Colon (tissue), 2 donors: Measurements from ENCODE around the gene ABCC8.

ENCODE experiments used
- FAIRE-seq: peaks from 2 replicates; lab custom pipeline; 2012; peaks lifted over from hg19 to GRCh38; lab: Jason Lieb, UNC
- donor health status: control.
- donor health status: control.

ABCC8 gene

DNA sequence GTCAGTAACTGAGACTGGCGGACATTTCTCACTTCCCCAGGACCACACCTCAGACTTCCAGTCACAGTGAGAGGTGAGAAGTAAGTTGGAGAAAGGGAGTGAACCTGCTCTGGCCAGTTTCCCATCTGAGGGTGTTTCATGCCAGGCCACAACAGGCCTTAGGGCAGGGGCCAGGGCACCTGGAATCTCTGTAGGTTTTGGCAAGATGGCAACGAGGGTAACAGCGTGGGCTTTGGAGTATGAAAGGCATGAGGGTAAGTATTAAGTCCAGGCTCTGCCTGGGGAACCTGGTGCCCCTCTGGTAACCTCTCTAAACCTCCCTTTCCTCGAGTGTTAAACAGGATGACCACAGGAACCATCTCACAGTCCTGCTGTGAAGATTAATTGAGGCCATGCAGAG, 28.5 kb upstream of the ABCC8 start:
- no peak for FAIRE-seq

DNA sequence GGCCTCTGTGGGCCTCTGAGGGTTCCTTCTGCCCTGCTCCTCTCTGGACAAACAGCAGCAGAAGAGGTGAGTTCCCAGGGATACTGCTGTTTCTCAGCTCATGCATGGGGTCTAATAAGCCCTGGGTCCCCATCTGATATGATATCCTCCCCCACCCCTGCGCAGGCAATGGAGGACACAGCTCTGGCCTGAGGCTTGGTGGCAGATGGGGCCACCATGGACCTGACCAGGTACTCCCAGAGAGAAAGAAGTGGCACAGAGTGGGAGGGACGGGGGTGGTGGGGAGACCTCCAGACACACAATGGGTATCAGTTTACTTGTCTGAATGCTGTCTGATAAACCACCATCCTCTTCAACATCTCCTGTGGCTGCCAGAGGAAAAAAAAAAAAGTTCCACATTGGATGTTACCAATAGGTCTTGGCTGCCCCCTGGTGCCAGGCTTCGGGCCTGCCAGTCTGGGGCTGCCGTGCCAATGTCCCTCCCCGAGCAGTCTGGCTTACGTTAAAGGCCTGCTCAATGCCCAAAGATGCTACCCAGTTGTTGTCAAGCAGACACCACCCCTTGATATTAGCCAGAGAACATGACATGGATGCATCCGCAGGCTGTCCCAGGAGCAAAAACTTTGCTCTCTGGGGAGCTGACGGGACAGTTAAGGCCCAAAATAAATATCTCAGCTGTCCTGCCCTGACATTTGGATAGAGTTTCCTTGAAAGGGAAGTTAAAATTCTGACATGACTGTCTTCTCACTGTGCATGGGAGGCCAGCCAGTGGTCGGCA, 27.9 kb upstream of the ABCC8 start:
- FAIRE-seq = no peak

DNA sequence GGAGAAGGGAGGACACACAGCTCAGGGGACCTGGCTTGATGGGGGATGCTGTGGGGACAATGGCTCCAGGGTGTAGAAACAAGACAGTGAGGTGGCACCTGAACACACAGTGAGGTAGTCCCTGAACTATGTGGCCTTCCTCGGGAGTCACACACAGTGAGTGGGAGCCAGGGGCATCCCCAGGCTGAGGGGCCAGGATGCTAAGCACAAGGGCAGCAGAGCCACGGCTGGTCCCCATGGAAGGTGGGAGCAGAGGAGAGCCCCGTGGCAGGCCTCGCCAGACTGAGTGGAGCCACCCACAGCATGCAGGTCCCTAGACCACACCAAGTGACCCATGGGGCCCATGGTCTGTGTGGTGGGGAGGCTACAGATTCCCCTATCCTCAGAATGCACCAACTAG, 26.0 kb upstream of the ABCC8 start:
- no peak for FAIRE-seq

DNA sequence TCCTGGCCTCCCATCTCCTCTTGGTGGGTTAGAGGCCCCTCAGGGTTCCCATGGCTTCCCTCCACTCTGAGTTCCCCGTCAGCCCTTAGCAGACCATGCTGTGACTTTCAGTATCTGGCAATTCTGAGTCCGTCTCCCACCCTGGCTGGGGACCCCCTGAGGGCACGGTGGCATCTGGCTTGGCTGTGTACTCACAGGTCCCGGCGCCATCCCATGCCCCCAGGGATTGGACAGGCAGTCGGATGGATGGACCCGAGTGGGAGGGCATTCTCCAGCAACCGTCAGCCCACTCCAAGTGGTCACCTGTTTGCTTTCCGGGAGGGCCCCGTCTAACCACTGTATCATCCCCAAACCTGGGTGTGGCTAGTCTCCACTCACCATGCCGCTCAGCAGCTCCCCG, 24.0 kb upstream of the ABCC8 start:
- FAIRE-seq = no peak

DNA sequence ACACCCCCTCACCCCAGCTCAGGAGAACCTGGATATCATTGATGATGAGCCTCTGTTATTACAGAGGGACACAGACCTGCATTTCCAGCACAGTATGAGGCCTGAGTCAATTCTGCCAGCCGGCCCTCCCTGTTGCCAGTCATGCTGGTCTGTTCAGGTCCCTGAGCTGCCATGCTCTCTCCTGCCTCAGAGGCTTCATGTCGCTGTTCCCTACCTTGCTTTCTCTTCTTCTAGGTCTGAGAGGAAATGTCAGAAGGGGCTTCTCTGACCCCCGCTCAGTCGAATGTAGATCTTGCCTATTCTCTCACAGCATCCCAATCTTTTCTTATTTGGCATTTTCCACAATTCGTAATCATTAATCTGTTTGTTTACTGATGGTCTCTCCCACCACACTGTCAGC, 21.8 kb upstream of the ABCC8 start:
- FAIRE-seq = no peak

DNA sequence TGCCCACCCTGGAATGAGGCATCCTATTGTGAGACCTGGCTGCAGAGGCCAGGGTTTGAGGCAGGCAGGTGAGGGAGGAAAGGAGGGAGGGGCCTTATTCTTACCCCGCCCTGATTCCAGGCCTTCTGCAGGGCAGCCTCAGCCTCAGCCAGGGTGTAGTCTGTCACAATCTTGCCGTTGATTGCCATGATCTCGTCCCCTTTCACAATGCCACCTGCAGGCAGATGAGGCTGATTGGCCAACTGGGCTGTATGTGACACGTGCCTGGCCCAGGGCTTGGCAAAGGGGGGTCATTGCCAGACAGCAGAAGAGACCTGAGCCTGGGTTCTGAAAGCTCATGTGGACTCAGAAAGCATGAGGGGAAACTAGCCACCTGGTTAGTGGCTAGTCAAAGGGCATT, 21.4 kb upstream of the ABCC8 start:
- FAIRE-seq = no peak

DNA sequence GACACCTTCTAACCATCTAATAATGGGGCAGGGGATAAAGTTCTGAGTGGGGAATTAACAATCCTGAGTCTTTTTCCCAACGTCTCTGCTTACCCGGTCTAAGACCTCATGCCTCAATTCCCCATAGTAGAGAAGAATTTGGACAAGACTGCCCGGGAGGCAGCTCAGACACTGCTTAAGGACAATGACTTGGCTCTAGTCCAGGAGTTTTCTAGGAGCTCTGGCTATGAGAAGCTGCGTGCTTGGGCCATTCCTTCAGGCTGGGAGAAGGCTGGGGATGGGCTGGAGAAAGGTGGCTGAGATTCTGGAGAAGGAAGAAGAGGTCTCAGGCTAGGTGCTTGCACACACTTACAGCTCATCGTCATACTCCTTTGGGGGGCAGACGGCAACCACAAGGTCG, 19.8 kb upstream of the ABCC8 start:
- FAIRE-seq = no peak

DNA sequence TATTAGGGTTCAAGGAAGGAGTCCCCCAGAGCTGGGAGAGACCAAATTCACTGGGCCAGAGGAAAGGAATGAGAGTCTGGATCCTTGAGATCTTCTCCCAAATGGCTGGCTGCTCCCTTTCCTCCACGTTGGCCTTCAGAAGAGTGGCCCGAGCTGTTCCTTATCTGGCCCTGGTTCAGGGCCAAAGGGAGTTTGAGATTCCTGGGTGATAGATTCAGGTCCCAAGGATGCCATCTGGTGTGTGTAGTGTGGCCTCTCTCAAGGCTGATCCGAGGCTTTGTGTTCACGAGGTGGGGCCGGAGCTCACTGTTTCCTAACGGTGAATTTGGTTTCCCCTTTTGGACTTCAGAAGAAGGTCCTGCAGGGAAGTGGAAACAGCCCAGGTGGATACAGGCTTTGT, 17.4 kb upstream of the ABCC8 start:
- FAIRE-seq = no peak

DNA sequence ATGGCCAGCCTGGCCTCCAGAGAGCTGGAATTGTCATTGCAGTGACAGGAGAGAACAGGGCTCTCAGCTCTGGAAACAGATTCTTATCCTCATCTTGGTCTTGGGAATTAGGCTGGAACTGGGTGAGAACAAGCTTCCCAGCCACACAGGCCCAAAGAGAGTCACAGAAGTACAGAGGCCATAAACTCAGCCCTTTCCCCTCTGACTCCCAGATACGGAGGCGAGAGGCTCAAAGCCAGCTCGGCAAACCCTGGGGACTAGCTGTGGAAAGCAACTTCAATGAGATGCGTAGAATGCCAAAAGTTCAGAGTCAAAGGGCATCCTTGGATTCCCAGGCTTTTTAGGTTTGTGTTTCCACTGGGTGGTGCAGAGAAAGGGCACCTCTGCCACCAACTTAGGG, 14.3 kb upstream of the ABCC8 start:
- FAIRE-seq = no peak

DNA sequence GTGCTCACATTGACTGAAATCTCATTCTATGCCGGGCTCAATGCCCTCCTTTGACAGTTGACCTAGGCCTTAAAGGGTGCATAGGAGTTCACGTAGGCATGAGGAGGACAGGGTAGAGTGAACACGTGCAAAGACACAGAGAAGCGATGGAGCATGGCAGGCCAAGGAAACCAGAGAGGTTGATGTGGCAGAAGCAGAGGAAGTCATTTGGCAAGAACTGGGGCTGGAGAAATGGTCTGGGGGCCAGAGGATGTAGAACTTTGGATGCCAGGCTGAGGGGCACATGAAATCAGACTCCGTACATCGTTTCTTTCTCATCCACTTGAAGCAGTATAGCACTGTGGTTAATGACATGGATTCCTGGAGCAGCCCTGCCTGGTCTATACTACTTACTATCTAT, 13.6 kb upstream of the ABCC8 start:
- no peak for FAIRE-seq

DNA sequence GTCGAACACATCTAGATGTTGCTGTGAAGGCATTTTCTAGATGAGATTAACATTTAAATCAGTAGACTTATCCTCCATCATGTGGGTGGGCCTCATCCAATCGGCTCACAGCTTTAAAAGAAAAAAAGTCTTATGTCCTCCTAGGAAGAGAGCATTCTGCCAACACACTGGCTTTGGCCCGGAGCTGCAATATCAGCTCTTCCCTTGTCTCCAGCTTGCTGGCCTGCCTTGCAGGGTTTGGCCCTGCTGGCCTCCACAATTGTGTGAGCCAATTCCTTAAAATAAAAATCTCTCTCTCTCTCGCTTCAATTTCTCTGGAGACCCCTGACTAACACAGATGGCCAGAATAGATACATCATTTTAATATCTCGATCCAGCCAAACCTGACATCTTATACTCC, 13.1 kb upstream of the ABCC8 start:
- FAIRE-seq = no peak

DNA sequence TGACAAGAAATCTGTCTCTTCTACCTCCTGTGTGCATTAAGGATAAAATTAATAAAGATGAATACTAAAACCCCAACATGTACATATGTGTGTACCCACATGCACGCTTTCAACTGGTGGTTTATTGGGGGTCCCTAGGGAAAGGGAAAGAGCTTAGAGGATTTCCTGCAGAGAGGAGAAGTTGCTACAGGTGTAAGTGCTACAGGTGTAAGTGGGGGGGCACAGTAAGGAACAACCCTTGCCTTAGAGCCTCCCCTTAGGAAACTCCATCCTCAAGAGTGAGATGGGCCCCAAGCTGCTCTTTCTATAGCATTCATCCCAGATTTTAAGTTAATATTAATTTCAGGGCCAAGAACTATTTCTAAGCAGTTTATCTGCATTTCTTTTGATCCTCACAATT, 11.9 kb upstream of the ABCC8 start:
- no peak for FAIRE-seq

DNA sequence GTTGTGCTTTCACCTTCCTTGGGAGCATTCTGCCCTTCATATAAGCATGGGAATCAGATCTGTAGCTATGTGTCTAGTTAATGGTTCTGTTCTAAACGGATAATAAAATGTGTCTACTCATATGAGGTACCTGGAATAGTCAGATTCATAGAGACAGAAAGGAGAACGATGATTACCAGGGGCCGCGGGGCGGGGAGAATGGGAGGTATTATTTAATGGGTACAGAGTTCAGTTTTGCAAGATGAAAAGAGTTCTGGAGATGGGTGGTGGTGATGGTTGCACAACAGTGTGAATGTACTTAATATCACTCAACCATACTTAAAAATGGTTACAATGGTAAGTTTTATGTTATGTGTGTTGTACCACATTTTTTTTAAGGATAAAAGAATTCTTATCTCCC, 10.0 kb upstream of the ABCC8 start:
- FAIRE-seq = no peak

DNA sequence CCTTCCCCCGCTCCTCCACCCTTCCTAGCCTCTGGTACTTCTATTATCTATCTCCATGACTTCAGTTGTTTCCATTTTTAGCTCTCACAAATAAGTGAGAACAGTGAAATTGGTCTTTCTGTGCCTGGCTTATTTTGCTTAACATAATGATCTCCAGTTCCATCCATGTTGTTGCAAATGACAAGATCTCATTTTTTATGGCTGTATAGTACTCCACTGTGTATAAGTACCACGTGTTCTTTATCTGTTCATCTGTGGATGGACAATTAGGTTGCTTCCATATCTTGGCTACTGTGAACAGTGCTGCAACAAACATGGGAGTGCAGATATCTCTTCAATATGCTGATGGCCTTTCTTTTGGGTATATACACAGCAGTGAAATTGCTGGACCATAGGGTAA, 6.9 kb upstream of the ABCC8 start:
- no peak for FAIRE-seq

DNA sequence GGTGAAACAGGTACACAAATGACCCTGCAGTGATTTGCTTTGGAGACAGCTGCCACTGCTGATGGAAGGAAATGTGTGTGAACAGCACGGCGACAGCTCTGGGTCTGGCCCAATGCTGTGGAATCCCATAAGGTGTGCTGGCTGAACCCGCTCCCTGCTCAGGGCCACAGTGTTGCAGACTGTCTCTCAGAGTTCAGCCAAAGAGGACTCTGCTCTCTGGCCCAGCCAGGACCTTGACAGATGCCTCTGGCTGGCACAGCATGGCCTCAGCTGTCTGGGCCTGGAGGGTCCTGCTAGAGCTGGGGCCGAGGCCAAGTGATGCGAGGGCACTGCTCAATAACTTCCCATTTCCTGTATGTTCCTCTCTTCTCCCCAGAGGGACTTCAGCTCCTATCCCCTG, 5.3 kb upstream of the ABCC8 start:
- FAIRE-seq = no peak

DNA sequence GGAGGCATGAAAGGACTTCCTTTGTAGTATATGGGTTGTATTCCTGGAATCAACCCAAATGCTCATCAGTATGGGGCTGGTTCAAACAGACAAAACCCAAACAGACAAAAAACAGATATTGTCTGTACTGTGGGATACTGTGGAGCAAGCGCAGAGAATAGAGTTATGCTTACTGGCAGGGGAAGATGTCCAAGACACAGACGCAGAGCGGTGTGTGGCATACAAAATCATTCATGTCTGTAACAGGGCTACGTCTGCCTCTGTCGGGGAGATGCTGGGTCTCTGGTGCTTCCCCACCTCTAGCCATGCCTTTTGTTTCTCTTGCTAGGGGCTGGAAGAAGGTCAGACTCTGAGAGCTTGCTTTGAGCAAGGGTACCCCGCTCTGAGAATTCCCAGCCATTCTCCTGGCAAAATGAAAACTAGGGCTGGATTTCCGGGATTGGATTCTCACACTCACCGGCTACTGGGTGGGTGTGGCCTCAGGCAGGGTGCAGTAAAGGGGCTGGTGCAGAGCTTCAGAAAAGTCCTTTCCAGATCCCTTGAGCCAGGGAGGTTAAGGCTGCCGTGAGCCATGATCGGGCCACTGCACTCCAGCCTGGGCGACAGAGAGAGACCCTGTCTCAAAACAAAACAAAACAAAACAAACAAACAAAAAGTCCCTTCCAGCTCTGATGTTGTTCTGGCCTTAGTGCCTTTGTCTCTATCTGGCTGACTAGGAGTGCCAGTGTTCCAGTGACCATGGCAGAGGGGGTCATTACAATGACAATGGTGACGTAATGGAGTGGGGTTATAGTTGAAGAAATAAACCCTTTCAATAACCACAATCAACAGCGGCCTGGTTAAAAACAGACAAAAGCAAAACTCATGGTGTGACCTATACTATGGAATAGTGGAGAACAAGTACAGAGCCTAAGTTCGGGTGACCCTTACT, 2.9 kb upstream of the ABCC8 start:
- FAIRE-seq = no peak

DNA sequence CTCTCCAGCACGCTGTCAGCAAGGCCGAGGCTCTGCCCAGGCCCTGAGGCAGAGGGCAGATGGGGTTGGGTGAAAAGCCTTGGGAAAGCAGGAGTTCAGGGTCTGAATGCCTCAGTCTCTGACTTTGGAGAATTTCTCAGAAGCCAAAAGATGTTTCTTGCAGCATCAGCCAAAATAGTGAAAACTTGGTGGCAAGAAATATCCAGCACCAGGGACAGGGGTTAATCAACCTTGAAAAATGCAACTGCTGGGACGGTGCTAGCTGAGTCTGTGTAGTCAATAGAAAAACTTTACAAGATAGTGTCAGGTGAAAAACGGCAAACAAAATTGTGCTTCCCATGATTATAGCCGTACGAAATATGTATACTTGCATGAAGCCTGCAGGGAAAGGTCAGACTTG, 1.4 kb upstream of the ABCC8 start:
- no peak for FAIRE-seq

DNA sequence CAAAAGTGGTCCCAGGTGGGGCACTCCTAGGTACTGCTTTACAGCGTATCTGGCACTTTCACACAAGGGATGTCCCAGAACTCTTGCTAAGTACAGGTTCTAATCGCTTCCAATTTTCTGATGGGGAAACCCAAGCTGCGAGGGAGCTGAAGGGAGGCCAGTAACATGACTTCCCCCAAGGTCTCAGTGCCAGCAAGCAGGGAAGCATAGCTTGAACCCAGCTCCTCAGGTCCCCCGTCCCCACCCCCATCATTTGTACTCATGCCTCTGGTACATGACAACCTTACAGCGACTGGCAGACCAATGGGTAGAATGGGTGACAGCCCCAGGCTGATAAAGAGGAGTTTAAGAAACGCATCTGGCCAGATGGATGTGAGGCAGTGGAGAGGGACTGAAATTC, 716 bp upstream of the ABCC8 start:
- no peak for FAIRE-seq

DNA sequence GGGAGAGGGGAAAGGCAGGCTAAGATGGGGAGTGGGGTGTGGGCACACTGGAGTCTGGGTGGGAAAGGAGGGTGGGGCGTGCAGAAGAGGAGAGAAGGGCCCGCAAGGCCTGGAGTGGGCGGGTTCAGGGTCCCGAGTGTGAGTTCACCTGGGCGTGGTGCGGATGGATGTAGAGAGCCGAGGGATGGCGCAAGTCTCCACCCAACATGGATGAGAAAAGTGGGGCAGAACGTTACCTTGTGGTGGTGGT, 364 bp upstream of the ABCC8 start:
- FAIRE-seq = no peak

DNA sequence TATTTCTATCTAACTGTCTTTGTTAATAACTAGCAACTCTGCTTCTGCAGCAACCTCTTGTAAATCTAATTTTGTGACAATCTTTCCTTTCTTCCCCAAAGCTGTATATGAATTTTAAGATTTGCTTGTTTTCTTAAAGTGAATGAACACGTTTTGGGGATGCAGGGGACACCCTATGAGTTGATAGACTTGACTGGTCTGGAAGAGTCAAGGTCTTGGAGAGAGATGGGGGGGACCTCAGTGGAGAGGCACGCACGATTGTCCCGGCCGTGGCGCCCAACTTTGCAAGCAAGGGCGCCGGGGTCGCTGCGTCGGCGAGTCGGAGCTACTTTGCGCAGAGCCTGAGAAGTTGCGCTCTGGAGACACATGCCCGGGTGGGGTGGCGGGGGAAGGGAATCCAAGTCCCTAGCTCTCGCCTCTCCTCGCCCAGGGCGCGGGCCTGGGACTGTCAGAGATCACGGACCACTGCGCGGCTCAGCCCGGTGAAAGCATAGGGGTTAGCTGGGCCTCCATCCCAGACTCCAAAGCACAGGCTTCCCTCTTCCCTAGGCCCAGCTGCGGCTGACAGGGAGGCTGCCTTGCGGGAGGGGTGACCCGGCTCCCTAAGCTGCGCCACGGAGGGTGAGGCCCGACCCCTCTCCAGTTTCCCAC, 854 bp downstream of the ABCC8 start:
- FAIRE-seq = no peak

DNA sequence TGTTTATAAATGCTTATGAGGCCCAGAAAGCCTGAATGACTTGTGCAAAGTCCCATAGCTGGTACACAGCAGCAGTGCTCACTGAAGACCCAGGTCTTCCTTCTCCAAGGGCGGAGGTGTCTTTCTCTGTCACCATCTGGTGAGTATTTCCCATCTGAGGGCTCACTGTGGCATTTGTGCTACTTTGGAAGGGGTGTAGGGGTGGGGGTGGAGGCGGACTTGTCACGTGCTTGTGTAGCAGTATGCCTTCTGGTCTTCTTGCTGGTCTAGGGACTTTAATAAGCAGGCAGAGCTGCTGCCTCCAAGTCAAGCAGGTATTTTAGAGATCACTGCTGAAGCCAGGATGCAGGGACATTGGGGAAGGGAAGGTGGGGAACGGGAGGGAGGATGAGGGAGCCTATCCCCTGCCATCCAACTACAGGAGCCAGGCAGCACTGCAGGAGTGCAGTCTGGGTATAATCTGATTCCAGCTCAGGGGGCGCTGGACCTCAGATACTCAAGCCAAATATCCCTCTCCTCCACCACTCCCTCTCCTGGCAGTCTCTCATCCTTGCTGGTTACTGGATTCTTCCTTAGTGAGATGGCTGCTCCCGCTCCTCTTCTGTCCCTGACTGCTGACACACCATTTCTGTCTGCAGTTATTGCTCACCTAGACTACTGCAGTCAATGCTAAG, 3.4 kb downstream of the ABCC8 start:
- FAIRE-seq = no peak

DNA sequence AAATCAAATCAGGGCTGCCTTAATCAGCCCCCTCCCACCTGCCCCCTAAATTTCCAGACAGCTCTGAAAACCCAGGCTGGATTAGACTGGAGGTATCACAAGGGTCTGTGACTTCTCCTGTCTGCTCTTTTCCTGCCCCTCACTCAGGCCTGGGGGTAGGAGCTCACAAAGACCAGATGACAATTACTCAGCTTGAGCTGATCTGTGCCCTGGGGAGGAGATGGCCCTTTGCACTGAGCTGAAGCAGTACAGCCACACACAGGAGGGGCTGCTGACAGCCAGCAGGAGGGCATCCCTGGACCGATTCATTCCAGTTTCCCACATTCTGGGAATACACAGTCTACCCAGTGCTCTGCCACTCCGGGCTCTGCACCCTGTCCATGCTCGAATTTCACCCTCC, 4.2 kb downstream of the ABCC8 start:
- no peak for FAIRE-seq

DNA sequence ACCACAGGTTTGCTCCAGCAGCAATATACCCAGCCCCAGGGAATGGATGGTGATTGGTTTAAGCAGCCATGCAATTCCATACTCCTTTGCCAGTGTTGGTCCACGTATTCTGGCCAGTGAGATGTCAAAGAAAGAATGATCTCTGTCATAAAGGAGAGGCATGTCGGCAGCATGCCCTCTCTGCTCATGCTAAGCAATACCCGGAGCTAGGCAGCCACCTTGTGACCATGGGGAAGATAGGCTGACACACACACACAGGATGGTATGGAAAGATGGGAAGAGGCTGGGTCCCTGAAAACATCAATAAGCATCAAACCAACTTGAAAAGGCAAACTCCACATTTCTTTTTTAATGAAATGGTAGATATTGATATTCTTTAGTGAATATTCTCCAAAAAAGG, 5.1 kb downstream of the ABCC8 start:
- no peak for FAIRE-seq
